Adrenal gland (tissue), 5 donors: ENCODE data around the gene MAGI2.

Experiments used
- CTCF ChIP-seq, 6 experiments: fragments of 450-650 bp in 4 of 6; fragments of 200-600 bp in 2 of 6; sonication (generic) in 1 of 6; IDR thresholded peaks; 1 replicate in 5 of 6; 2 replicates in 1 of 6; pipeline versions ENCODE4 v1.5.1 to v1.8.0; 2016 to 2021; ENCODE audit warnings: antibody characterized with exemption in 6 of 6, mild to moderate bottlenecking in 2 of 6, moderate library complexity in 1 of 6
- POLR2A ChIP-seq, 2 donors: fragments of 450-650 bp; IDR thresholded peaks; one replicate each; pipeline ENCODE4 v1.6.1; 2017; ENCODE audit warnings: antibody characterized with exemption in 2 of 2, mild to moderate bottlenecking in 2 of 2, moderate library complexity in 1 of 2
- donor health status: DM: no; HTN: no; CAD: no.

GRCh38 chr7:79461660-79462059 is 8.2 kb upstream of the MAGI2 start:
- no peak for TF ChIP-seq POLR2A (IDR thresholded peaks at IDR 0.05)
- no peak for TF ChIP-seq CTCF (IDR thresholded peaks at IDR 0.05)
